ENCODE data around the gene TMEM53. TPM values are rescaled to one million over a fixed set of nuclear protein-coding genes. Genes with fewer than 3 reads are reported as not detected.

Gene TMEM53
- total RNA-seq, 4 donors from 2014 or later, result 3.9 to 8.3 (median 4.7) TPM

GRCh38 chr1:44609768-44610526 is 64.3 kb downstream of the TMEM53 start:
- no peak for ATAC-seq
- Histone ChIP-seq H3K9me3 (no peaks in the 10 kb centered on the region), H3K36me3 (no peaks in the 10 kb centered on the region), H3K27me3 (peaks cover 26% of the 10 kb centered on the region), H3K27ac (no peak overlapping the region), H3K4me3 (no peak overlapping the region), H3K4me1 (peaks cover 0 to 4% (median 0%) of the 10 kb centered on the region in 3 donors)
- 76 to 77% methylated on average over 2 to 12 of the region's 25 CpGs for WGBS, 2 donors (ENCODE audit: low coverage in 1 of 2)
- TF ChIP-seq POLR2A (IDR thresholded peaks at IDR 0.05) (no peak), POLR2AphosphoS5 (IDR thresholded peaks at IDR 0.05) (no peak), EP300 (IDR thresholded peaks at IDR 0.05) (no peak)
- TF ChIP-seq, protein P1, sequence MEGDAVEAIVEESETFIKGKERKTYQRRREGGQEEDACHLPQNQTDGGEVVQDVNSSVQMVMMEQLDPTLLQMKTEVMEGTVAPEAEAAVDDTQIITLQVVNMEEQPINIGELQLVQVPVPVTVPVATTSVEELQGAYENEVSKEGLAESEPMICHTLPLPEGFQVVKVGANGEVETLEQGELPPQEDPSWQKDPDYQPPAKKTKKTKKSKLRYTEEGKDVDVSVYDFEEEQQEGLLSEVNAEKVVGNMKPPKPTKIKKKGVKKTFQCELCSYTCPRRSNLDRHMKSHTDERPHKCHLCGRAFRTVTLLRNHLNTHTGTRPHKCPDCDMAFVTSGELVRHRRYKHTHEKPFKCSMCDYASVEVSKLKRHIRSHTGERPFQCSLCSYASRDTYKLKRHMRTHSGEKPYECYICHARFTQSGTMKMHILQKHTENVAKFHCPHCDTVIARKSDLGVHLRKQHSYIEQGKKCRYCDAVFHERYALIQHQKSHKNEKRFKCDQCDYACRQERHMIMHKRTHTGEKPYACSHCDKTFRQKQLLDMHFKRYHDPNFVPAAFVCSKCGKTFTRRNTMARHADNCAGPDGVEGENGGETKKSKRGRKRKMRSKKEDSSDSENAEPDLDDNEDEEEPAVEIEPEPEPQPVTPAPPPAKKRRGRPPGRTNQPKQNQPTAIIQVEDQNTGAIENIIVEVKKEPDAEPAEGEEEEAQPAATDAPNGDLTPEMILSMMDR (IDR thresholded peaks at IDR 0.05), result no peak

- H3K9me3 ChIP-seq, result no peaks in the 10 kb centered on the region
- peak; percentile 71 for ATAC-seq
- peaks cover 0 to 4% (median 0%) of the 10 kb centered on the region in 3 donors for H3K4me1 ChIP-seq
- peaks cover 28% of the 10 kb centered on the region for H3K27me3 ChIP-seq
- H3K4me3 ChIP-seq, result no peak overlapping the region
- no peak for TF ChIP-seq POLR2AphosphoS5 (IDR thresholded peaks at IDR 0.05)
- TF ChIP-seq, protein P1 (IDR thresholded peaks at IDR 0.05), result peak in 3 of 4 experiments; percentile 71 to 76 (median 75)
- no peak for TF ChIP-seq EP300 (IDR thresholded peaks at IDR 0.05)
- no peak for TF ChIP-seq POLR2A (IDR thresholded peaks at IDR 0.05)
- WGBS, 2 donors (ENCODE audit: low coverage in 1 of 2), result 0 to 49% methylated on average over 2 to 4 of the region's 10 CpGs
- no peak overlapping the region for H3K27ac ChIP-seq
- H3K36me3 ChIP-seq, result no peaks in the 10 kb centered on the region
Observed at GRCh38 chr1:44609412-44609767, 64.9 kb downstream of the TMEM53 start.

DNA sequence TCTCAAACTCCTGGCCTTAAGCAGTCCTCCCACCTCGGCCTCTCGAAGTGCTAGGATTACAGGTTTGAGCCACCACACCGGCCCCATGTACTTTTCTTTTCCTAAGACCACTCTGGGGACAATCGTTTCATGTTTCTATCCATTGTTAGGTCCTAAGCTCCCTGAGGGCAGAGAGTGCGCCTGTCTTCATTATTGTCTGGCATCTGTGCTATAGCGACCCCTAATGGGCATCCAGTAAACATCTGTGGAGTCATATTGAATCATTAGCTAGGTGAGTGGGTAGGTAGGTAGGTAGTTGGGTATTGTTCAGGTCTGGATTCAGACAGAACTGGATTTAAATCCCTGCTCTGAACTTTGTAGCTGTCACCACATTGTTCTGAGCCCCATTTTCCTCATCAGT is 66.1 kb downstream of the TMEM53 start:
- WGBS, 2 donors (ENCODE audit: low coverage in 1 of 2), result 55 to 100% methylated on average over 3 to 4 of the region's 6 CpGs
- no peak overlapping the region for H3K27ac ChIP-seq
- H3K27me3 ChIP-seq, result peaks cover 41% of the 10 kb centered on the region
- no peaks in the 10 kb centered on the region for H3K9me3 ChIP-seq
- peaks cover 0 to 4% (median 0%) of the 10 kb centered on the region in 3 donors for H3K4me1 ChIP-seq
- H3K36me3 ChIP-seq, result no peaks in the 10 kb centered on the region
- ATAC-seq, result no peak
- TF ChIP-seq EP300 (IDR thresholded peaks at IDR 0.05), result no peak
- TF ChIP-seq, protein P1 (IDR thresholded peaks at IDR 0.05), result no peak
- no peak for TF ChIP-seq POLR2A (IDR thresholded peaks at IDR 0.05)
- TF ChIP-seq POLR2AphosphoS5 (IDR thresholded peaks at IDR 0.05), result no peak
- H3K4me3 ChIP-seq, result no peak overlapping the region

DNA sequence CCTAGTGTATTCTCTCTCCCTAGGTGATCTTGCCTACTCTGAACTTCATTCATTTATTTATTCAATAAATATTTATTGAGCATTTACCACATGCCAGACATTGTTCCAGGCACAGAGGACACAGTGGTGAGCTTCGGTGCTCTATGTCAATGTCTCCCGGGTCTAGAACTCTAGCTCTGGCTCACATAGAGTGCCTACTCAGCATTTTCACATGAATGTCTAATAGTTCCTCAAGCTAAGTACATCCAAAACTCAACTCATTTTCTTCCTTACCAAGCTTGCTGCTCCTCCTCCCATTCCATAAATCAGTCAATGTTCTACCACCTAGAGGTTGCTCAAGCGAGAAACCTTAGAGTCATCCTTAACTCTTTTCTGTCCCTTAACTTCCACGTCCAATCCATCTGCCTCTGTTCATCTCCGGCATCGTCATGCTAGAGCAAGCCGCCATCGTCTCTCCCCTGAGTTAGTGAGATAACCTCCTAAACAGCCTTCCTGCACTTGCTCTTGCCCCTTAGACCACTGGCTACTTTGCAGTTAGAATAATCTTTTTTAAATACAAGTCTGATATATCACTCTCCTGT is 67.5 kb downstream of the TMEM53 start:
- no peaks in the 10 kb centered on the region for H3K9me3 ChIP-seq
- 73 to 79% methylated on average over 8 of the region's 8 CpGs for WGBS, 2 donors (ENCODE audit: low coverage in 1 of 2)
- no peak overlapping the region for H3K27ac ChIP-seq
- no peak for TF ChIP-seq EP300 (IDR thresholded peaks at IDR 0.05)
- TF ChIP-seq, protein P1 (IDR thresholded peaks at IDR 0.05), result no peak
- no peak for TF ChIP-seq POLR2A (IDR thresholded peaks at IDR 0.05)
- no peak for TF ChIP-seq POLR2AphosphoS5 (IDR thresholded peaks at IDR 0.05)
- H3K4me3 ChIP-seq, result no peak overlapping the region
- no peak for ATAC-seq
- H3K36me3 ChIP-seq, result no peaks in the 10 kb centered on the region
- peaks cover 0 to 4% (median 0%) of the 10 kb centered on the region in 3 donors for H3K4me1 ChIP-seq
- H3K27me3 ChIP-seq, result peaks cover 54% of the 10 kb centered on the region
